HCT116 (cell line): ENCODE data around the gene PIK3R6. TPM values are rescaled to one million over a fixed set of nuclear protein-coding genes. Genes with fewer than 3 reads are reported as not detected.

Experiments
- ATAC-seq: fragments of 200-7000 bp; cut with Tn5 transposase; 2 replicates; pipeline ENCODE4 v1.9.1; 2020; ENCODE audit warnings: mild to moderate bottlenecking, moderate library complexity
- BruUV-seq: library from RNA; stranded (reverse); fragments of 400-500 nt; replicated peaks from 2 replicates; lab custom pipeline; 2021; lab: Mats Ljungman, UMichigan
- CTCF ChIA-PET: fragments of 300-600 bp; sonication (Branson Sonifier 250); formaldehyde crosslinking; loops from one replicate; lab custom pipeline; 2021; ENCODE audit warnings: antibody characterized with exemption; lab: Charles Lee
- POLR2A ChIA-PET: fragments of 300-600, 350-600 bp; sonication (Branson Sonifier 250); formaldehyde crosslinking; loops from one replicate; lab custom pipeline; 2021; ENCODE audit warnings: antibody characterized with exemption; lab: Charles Lee
- RAD21 ChIA-PET, 2 experiments: fragments of 300-600 bp; sonication (Branson Sonifier 250); formaldehyde crosslinking; loops; one replicate each; lab custom pipeline; 2023; ENCODE audit warnings: low total read pairs in 2 of 2; ENCODE audit not compliant: uncharacterized antibody in 2 of 2, unreplicated experiment in 2 of 2, low non-redundant PET in 1 of 2; lab: Charles Lee
- DNase-seq: peaks from one replicate; pipeline ENCODE4 v3.0.0-alpha.2; 2010; ENCODE audit warnings: low read depth, low spot score
- H2AFZ ChIP-seq: fragments of 200-600 bp; shearing (Covaris generic), sonication (generic); 2 replicates; pipeline ENCODE4 v1.6.1; 2017; ENCODE audit warnings: low read depth, mixed run types, mixed read lengths, antibody characterized with exemption, low read length; ENCODE audit not compliant: poor library complexity, severe bottlenecking
- H3K27ac ChIP-seq: 2 replicates; pipeline ENCODE4 v1.5.1; 2012; ENCODE audit warnings: low read depth, low read length
- H3K27me3 ChIP-seq: fragments of 200-600 bp; sonication (generic); 2 replicates; pipeline ENCODE4 v1.6.1; 2016; ENCODE audit warnings: mixed run types, low read length, mixed read lengths; ENCODE audit not compliant: insufficient read depth
- H3K36me3 ChIP-seq, 2 experiments: fragments of 200-500 bp in 1 of 2; fragments of 200-600 bp in 1 of 2; sonication (Bioruptor generic) in 1 of 2; sonication (generic) in 1 of 2; 2 replicates each; pipeline versions ENCODE4 v1.5.1 to v1.6.1; 2014 to 2016; ENCODE audit warnings: low read length in 2 of 2, inconsistent platforms in 1 of 2, mixed read lengths in 1 of 2, mixed run types in 1 of 2; ENCODE audit not compliant: insufficient read depth in 2 of 2, control insufficient read depth in 1 of 2
- H3K4me1 ChIP-seq, 2 experiments: fragments of 200-600 bp in 1 of 2; sonication (generic) in 1 of 2; 2 replicates each; pipeline versions ENCODE4 v1.5.1 to v1.6.1; 2012 to 2017; ENCODE audit warnings: low read length in 2 of 2, inconsistent platforms in 1 of 2, mild to moderate bottlenecking in 1 of 2, mixed read lengths in 1 of 2, mixed run types in 1 of 2, moderate library complexity in 1 of 2; ENCODE audit not compliant: insufficient read depth in 2 of 2, control insufficient read depth in 1 of 2
- H3K4me2 ChIP-seq: fragments of 200-600 bp; sonication (generic); 2 replicates; pipeline ENCODE4 v1.6.1; 2017; ENCODE audit warnings: mixed run types, low read length, mixed read lengths
- H3K4me3 ChIP-seq, 2 experiments: fragments of 200-600 bp in 1 of 2; sonication (generic) in 1 of 2; replicated peaks in 1 of 2; 2 replicates each; pipeline ENCODE4 v1.5.1; 2011 to 2016; ENCODE audit warnings: low read length in 2 of 2, control low read depth in 1 of 2, low read depth in 1 of 2, mild to moderate bottlenecking in 1 of 2, mixed read lengths in 1 of 2, mixed run types in 1 of 2
- H3K79me2 ChIP-seq: fragments of 200-600 bp; sonication (generic); 2 replicates; pipeline ENCODE4 v1.6.1; 2017; ENCODE audit warnings: mild to moderate bottlenecking, mixed run types, low read length, moderate library complexity, mixed read lengths; ENCODE audit not compliant: insufficient read depth
- H3K9ac ChIP-seq: fragments of 200-600 bp; sonication (generic); 2 replicates; pipeline ENCODE4 v1.6.1; 2016; ENCODE audit warnings: low read length, mixed read lengths
- H3K9me2 ChIP-seq: fragments of 200-600 bp; sonication (generic), shearing (Covaris generic); 2 replicates; pipeline ENCODE4 v1.6.1; 2017; ENCODE audit warnings: mixed run types, mild to moderate bottlenecking, moderate library complexity; ENCODE audit not compliant: insufficient read depth
- H3K9me3 ChIP-seq, 2 experiments: fragments of 200-500 bp in 1 of 2; fragments of 200-600 bp in 1 of 2; sonication (Bioruptor generic) in 1 of 2; sonication (generic) in 1 of 2; 2 replicates each; pipeline ENCODE4 v1.6.1; 2014 to 2017; ENCODE audit warnings: low read length in 2 of 2, mixed read lengths in 2 of 2, inconsistent platforms in 1 of 2, low read depth in 1 of 2, mild to moderate bottlenecking in 1 of 2, mixed run types in 1 of 2, moderate library complexity in 1 of 2; ENCODE audit not compliant: control insufficient read depth in 1 of 2, insufficient read depth in 1 of 2
- H4K20me1 ChIP-seq: fragments of 200-600 bp; sonication (generic), shearing (Covaris generic); 2 replicates; pipeline ENCODE4 v1.6.1; 2017; ENCODE audit warnings: mixed run types, mild to moderate bottlenecking, moderate library complexity; ENCODE audit not compliant: insufficient read depth
- CBX3 ChIP-seq: IDR thresholded peaks from 2 replicates; pipeline ENCODE4 v1.6.1; 2012; ENCODE audit warnings: low read depth
- CEBPB ChIP-seq: IDR thresholded peaks from 2 replicates; pipeline ENCODE4 v1.6.1; 2012; ENCODE audit warnings: low read depth
- EZH2phosphoT487 ChIP-seq: fragments of 200-600 bp; IDR thresholded peaks from 2 replicates; pipeline ENCODE4 v1.6.1; 2018; ENCODE audit warnings: antibody characterized with exemption, borderline replicate concordance
- MAX ChIP-seq: IDR thresholded peaks from 2 replicates; pipeline ENCODE4 v1.6.1; 2012
- POLR2A ChIP-seq: IDR thresholded peaks from 2 replicates; pipeline ENCODE4 v1.7.0; 2011; ENCODE audit warnings: borderline replicate concordance; ENCODE audit not compliant: insufficient read depth, insufficient read length; ENCODE audit errors: extremely low read depth
- RAD21 ChIP-seq: IDR thresholded peaks from 2 replicates; pipeline ENCODE4 v1.6.1; 2012; ENCODE audit warnings: low read depth, mild to moderate bottlenecking
- REST ChIP-seq: IDR thresholded peaks from 2 replicates; pipeline ENCODE4 v1.6.1; 2012; ENCODE audit warnings: low read depth
- SRF ChIP-seq: IDR thresholded peaks from 2 replicates; pipeline ENCODE4 v1.6.1; 2012; ENCODE audit warnings: low read depth
- YY1 ChIP-seq: IDR thresholded peaks from 2 replicates; pipeline ENCODE4 v1.6.1; 2011; ENCODE audit warnings: low read length, low read depth, moderate library complexity, mild to moderate bottlenecking; ENCODE audit not compliant: insufficient replicate concordance; ENCODE audit errors: extremely low read depth
- ZBTB33 ChIP-seq: IDR thresholded peaks from 2 replicates; pipeline ENCODE4 v1.6.1; 2011; ENCODE audit warnings: mild to moderate bottlenecking, low read length, moderate library complexity; ENCODE audit not compliant: insufficient replicate concordance; ENCODE audit errors: extremely low read depth
- ZFX ChIP-seq: fragments of 450-650 bp; IDR thresholded peaks from 2 replicates; pipeline ENCODE4 v1.6.1; 2017
- ZNF274 ChIP-seq: fragments of 200-500 bp; sonication (Bioruptor generic); IDR thresholded peaks from 2 replicates; pipeline ENCODE4 v1.6.1; 2014; ENCODE audit warnings: mild to moderate bottlenecking, low read depth, low read length, inconsistent platforms
- intact Hi-C: fragments of 100-400 bp; cut with micrococcal nuclease; formaldehyde crosslinking; loops from 2 replicates; pipeline ENCODE4 v1.10.0; 2022
- total RNA-seq: library from RNA; stranded (reverse); gene quantifications from one replicate; pipeline ENCODE4 v1.2.1, GENCODE V29; 2021; ENCODE audit not compliant: unreplicated experiment

Gene PIK3R6
- total RNA-seq, 1 experiment from 2014 or later = 0.07 TPM

GRCh38 chr17:8905331-8905730, 37.9 kb upstream of the PIK3R6 start:
- Histone ChIP-seq H3K9ac (no peak overlapping the region), H2AFZ (no peak overlapping the region), H3K36me3 (no peaks in the 10 kb centered on the region), H3K9me3 (no peaks in the 10 kb centered on the region), H3K27ac (no peak overlapping the region), H3K4me2 (no peak overlapping the region), H3K4me3 (no peak overlapping the region), H3K9me2 (no peaks in the 10 kb centered on the region), H4K20me1 (no peaks in the 10 kb centered on the region), H3K79me2 (no peaks in the 10 kb centered on the region), H3K4me1 (no peaks in the 10 kb centered on the region), H3K27me3 (peaks cover 3% of the 10 kb centered on the region; the same call in 1 of the 2 replicates)
- no TSS peak for BruUV-seq
- CTCF ChIA-PET = no interaction called here
- RAD21 ChIA-PET = no interaction called here
- ATAC-seq (no peak), DNase-seq (no peak)
- TF ChIP-seq RAD21 (0 out of 2 replicates have a peak, but pooled peaks have one; percentile 3), MAX (no peak), EZH2phosphoT487 (no peak), CBX3 (no peak), YY1 (no peak), ZBTB33 (no peak)
- POLR2A ChIA-PET = no interaction called here
- intact Hi-C loops = no loop called here

GRCh38 chr17:8904686-8905085, 37.2 kb upstream of the PIK3R6 start:
- H2AFZ ChIP-seq = no peak overlapping the region
- no peak overlapping the region for H3K4me3 ChIP-seq
- ChIA-PET POLR2A (no interaction called here), CTCF (no interaction called here), RAD21 (no interaction called here)
- DNase-seq = no peak
- H3K4me1 ChIP-seq = no peaks in the 10 kb centered on the region
- H3K9me2 ChIP-seq = no peaks in the 10 kb centered on the region
- H4K20me1 ChIP-seq = no peaks in the 10 kb centered on the region
- no peak overlapping the region for H3K4me2 ChIP-seq
- no TSS peak for BruUV-seq
- no peak for ATAC-seq
- intact Hi-C loops = no loop called here
- H3K79me2 ChIP-seq = no peaks in the 10 kb centered on the region
- H3K27me3 ChIP-seq = peaks cover 3% of the 10 kb centered on the region; the same call in 1 of the 2 replicates
- no peak overlapping the region for H3K27ac ChIP-seq
- no peak overlapping the region for H3K9ac ChIP-seq
- H3K36me3 ChIP-seq = no peaks in the 10 kb centered on the region
- H3K9me3 ChIP-seq = no peaks in the 10 kb centered on the region
- TF ChIP-seq EZH2phosphoT487 = no peak
- no peak for TF ChIP-seq SRF
- no peak for TF ChIP-seq REST
- no peak for TF ChIP-seq ZNF274
- TF ChIP-seq CEBPB = no peak
- TF ChIP-seq ZBTB33 = no peak
- no peak for TF ChIP-seq MAX
- no peak for TF ChIP-seq ZFX
- TF ChIP-seq POLR2A = no peak
- no peak for TF ChIP-seq CBX3
